Measurements from ENCODE around the gene FAM151A. TPM values are rescaled to one million over a fixed set of nuclear protein-coding genes. Genes with fewer than 3 reads are reported as not detected.
"Not testable (repeated sequence)": the region's sequence is repeated elsewhere in the genome, so short reads cannot be mapped to it uniquely, and the experiment has no call there.

The FAM151A gene
- total RNA-seq, 1 experiment from 2014 or later: not detected

GRCh38 chr1:54636461-54637446, 13.4 kb upstream of the FAM151A start:
- not testable (repeated sequence) for DNase-seq (ENCODE audit: low read depth)

GRCh38 chr1:54635804-54636203, 12.5 kb upstream of the FAM151A start:
- not testable (repeated sequence) for DNase-seq (ENCODE audit: low read depth)

- DNase-seq (ENCODE audit: low read depth): no peak
Observed at GRCh38 chr1:54627196-54627595, 3.9 kb upstream of the FAM151A start.

- no peak for DNase-seq (ENCODE audit: low read depth)
Observed at GRCh38 chr1:54624466-54625464, 1.4 kb upstream of the FAM151A start.

GRCh38 chr1:54619749-54620148, 3.6 kb downstream of the FAM151A start:
- DNase-seq (ENCODE audit: low read depth): no peak

- DNase-seq (ENCODE audit: low read depth): no peak
Observed at GRCh38 chr1:54615531-54616279, 7.6 kb downstream of the FAM151A start.

GRCh38 chr1:54614563-54614962, 8.8 kb downstream of the FAM151A start:
- no peak for DNase-seq (ENCODE audit: low read depth)

GRCh38 chr1:54614024-54614423, 9.3 kb downstream of the FAM151A start:
- no peak for DNase-seq (ENCODE audit: low read depth)

- DNase-seq (ENCODE audit: low read depth): no peak
Observed at GRCh38 chr1:54611621-54612020, 11.7 kb downstream of the FAM151A start.

GRCh38 chr1:54610601-54611580, 12.4 kb downstream of the FAM151A start:
- DNase-seq (ENCODE audit: low read depth): no peak

- peak; percentile 36 for DNase-seq (ENCODE audit: low read depth)
Observed at GRCh38 chr1:54610048-54610447, 13.3 kb downstream of the FAM151A start.

- no peak for DNase-seq (ENCODE audit: low read depth)
Observed at GRCh38 chr1:54609301-54609921, 13.9 kb downstream of the FAM151A start.

- DNase-seq (ENCODE audit: low read depth): no peak
Observed at GRCh38 chr1:54608566-54609230, 14.6 kb downstream of the FAM151A start.

- no peak for DNase-seq (ENCODE audit: low read depth)
Observed at GRCh38 chr1:54607821-54608565, 15.3 kb downstream of the FAM151A start.

GRCh38 chr1:54606990-54607325, 16.4 kb downstream of the FAM151A start:
- DNase-seq (ENCODE audit: low read depth): no peak

GRCh38 chr1:54606096-54606989, 17.0 kb downstream of the FAM151A start:
- no peak for DNase-seq (ENCODE audit: low read depth)

- DNase-seq (ENCODE audit: low read depth): peak; percentile 31
Observed at GRCh38 chr1:54604572-54605370, 18.6 kb downstream of the FAM151A start.

Data from M059J (cell line).